Kidney (tissue), 14 donors: ENCODE data around the gene TRAK1. TPM values are rescaled to one million over a fixed set of nuclear protein-coding genes. Genes with fewer than 3 reads are reported as not detected.

Experiments used
- DNase-seq, 5 donors: peaks; one replicate each; pipeline ENCODE4 v3.0.0-alpha.2; 2013 to 2020
- FAIRE-seq: peaks from 2 replicates; lab custom pipeline; 2012; peaks lifted over from hg19 to GRCh38; lab: Jason Lieb, UNC
- H3K27ac ChIP-seq, 2 donors: one replicate each; pipeline ENCODE4 v1.7.0; 2013; ENCODE audit warnings: low read depth in 2 of 2, low read length in 2 of 2, inconsistent platforms in 1 of 2
- H3K27me3 ChIP-seq: one replicate; pipeline ENCODE4 v1.7.1; 2013; ENCODE audit warnings: low read length, inconsistent platforms; ENCODE audit not compliant: control insufficient read depth, insufficient read depth
- H3K36me3 ChIP-seq, 3 donors: one replicate each; pipeline versions ENCODE4 v1.7.0 to v1.7.1; 2013; ENCODE audit warnings: low read length in 3 of 3, control low read depth in 1 of 3, inconsistent platforms in 1 of 3; ENCODE audit not compliant: insufficient read depth in 3 of 3, control insufficient read depth in 2 of 3
- H3K4me1 ChIP-seq, 3 donors: one replicate each; pipeline versions ENCODE4 v1.7.0 to v1.7.1; 2013; ENCODE audit warnings: low read length in 3 of 3, inconsistent platforms in 1 of 3, low read depth in 1 of 3; ENCODE audit not compliant: control insufficient read depth in 2 of 3, insufficient read depth in 2 of 3
- H3K4me3 ChIP-seq, 3 donors: one replicate each; pipeline versions ENCODE4 v1.7.0 to v1.8.1; 2013; ENCODE audit warnings: low read length in 3 of 3, control low read depth in 1 of 3, inconsistent platforms in 1 of 3
- H3K9ac ChIP-seq, 3 donors: one replicate each; pipeline versions ENCODE4 v1.7.0 to v1.7.1; 2013; ENCODE audit warnings: low read length in 3 of 3, control low read depth in 1 of 3, inconsistent platforms in 1 of 3
- H3K9me3 ChIP-seq, 3 donors: one replicate each; pipeline versions ENCODE4 v1.7.0 to v1.7.1; 2013; ENCODE audit warnings: low read length in 3 of 3, control low read depth in 1 of 3, inconsistent platforms in 1 of 3; ENCODE audit not compliant: control insufficient read depth in 2 of 3, insufficient read depth in 1 of 3
- intact Hi-C: fragments of 100-400 bp; cut with DNase I; formaldehyde crosslinking; loops from one replicate; pipeline ENCODE4 v1.11.1; 2022
- polyA plus RNA-seq: library from polyadenylated mRNA; stranded (reverse); fragments of 350-450 nt; fragmentation: Illumina TruSeq; extraction: RNeasy Lipid Tissue Mini Kit (QIAGEN cat#74804); gene quantifications from one replicate; pipeline ENCODE4 v1.2.3, GENCODE V29; 2014; ENCODE audit warnings: low read depth, low replicate concordance; ENCODE audit not compliant: insufficient read depth
- total RNA-seq: library from RNA; stranded (reverse); fragmentation: NEBNext Ultra II Directional; extraction: Animal tissue kit (Norgen Biotek cat#: 25700); gene quantifications from one replicate; pipeline ENCODE4 v1.2.1, GENCODE V29; 2021
- TF ChIP-seq, protein P1 (sequence below): IDR thresholded peaks from 3 replicates; pipeline ENCODE4 v1.5.1; 2012; ENCODE audit warnings: mild to moderate bottlenecking, moderate library complexity, borderline replicate concordance; ENCODE audit not compliant: insufficient read depth; ENCODE audit errors: extremely low read depth
- donor health status: control.
- donor health status: control.
- donor health status: control.
- donor health status: control.
- donor health status: control.
- donor health status: DM: yes; HTN: yes; CAD: no.
- donor health status: Normal renal cell carcinoma (clear cell type).

Gene TRAK1
- total and polyA plus RNA-seq, 2 donors from 2014 or later, result 16.2 to 41.0 TPM

GRCh38 chr3:42209917-42210316 lies 118.8 kb downstream of the TRAK1 start:
- intact Hi-C loops, result no loop called here
- H3K4me3 ChIP-seq, result no peak overlapping the region
- H3K4me1 ChIP-seq, result no peaks in the 10 kb centered on the region
- FAIRE-seq, result no peak
- H3K9ac ChIP-seq, result no peak overlapping the region
- H3K36me3 ChIP-seq, result peaks cover 2 to 27% (median 20%) of the 10 kb centered on the region in 3 donors
- no peak overlapping the region for H3K27ac ChIP-seq
- TF ChIP-seq, protein P1, sequence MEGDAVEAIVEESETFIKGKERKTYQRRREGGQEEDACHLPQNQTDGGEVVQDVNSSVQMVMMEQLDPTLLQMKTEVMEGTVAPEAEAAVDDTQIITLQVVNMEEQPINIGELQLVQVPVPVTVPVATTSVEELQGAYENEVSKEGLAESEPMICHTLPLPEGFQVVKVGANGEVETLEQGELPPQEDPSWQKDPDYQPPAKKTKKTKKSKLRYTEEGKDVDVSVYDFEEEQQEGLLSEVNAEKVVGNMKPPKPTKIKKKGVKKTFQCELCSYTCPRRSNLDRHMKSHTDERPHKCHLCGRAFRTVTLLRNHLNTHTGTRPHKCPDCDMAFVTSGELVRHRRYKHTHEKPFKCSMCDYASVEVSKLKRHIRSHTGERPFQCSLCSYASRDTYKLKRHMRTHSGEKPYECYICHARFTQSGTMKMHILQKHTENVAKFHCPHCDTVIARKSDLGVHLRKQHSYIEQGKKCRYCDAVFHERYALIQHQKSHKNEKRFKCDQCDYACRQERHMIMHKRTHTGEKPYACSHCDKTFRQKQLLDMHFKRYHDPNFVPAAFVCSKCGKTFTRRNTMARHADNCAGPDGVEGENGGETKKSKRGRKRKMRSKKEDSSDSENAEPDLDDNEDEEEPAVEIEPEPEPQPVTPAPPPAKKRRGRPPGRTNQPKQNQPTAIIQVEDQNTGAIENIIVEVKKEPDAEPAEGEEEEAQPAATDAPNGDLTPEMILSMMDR, result no peak
- no peaks in the 10 kb centered on the region for H3K27me3 ChIP-seq
- no peaks in the 10 kb centered on the region for H3K9me3 ChIP-seq
- no peak for DNase-seq

GRCh38 chr3:42210726-42211125 lies 119.6 kb downstream of the TRAK1 start:
- no peak overlapping the region for H3K27ac ChIP-seq
- H3K27me3 ChIP-seq, result no peaks in the 10 kb centered on the region
- H3K4me3 ChIP-seq, result no peak overlapping the region
- H3K36me3 ChIP-seq, result peaks cover 0 to 27% (median 20%) of the 10 kb centered on the region in 3 donors
- DNase-seq (no peak), FAIRE-seq (no peak)
- TF ChIP-seq, protein P1, result no peak
- no peaks in the 10 kb centered on the region for H3K9me3 ChIP-seq
- H3K4me1 ChIP-seq, result no peaks in the 10 kb centered on the region
- H3K9ac ChIP-seq, result no peak overlapping the region
- intact Hi-C loops, result no loop called here

- no peak overlapping the region for H3K27ac ChIP-seq
- TF ChIP-seq, protein P1, result no peak
- H3K9ac ChIP-seq, result no peak overlapping the region
- no peaks in the 10 kb centered on the region for H3K4me1 ChIP-seq
- no peaks in the 10 kb centered on the region for H3K27me3 ChIP-seq
- FAIRE-seq (no peak), DNase-seq (no peak)
- intact Hi-C loops, result no loop called here
- H3K36me3 ChIP-seq, result peaks cover 0 to 28% (median 16%) of the 10 kb centered on the region in 3 donors
- H3K4me3 ChIP-seq, result no peak overlapping the region
- no peaks in the 10 kb centered on the region for H3K9me3 ChIP-seq
Observed at GRCh38 chr3:42213417-42213816, 122.3 kb downstream of the TRAK1 start.

DNA sequence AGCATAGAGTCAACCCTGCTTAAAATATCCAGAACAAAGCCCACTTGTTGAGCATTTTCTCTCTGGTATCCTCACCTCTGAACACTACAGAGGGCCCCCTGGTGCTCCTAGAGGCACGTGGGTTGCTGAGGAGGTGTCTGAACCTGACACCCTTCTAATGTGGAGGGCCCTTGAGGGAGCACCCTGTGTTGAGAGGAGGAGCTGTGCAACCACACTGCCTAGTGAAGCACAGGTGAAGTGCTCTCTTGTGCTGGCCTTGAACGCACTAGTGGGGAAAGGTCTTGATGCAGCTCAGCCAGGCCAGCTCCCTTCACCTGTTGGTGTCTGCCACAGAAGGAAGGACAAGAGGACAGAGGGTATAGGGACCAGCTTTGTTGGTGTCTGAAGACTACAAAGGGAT lies 122.9 kb downstream of the TRAK1 start:
- TF ChIP-seq, protein P1, result no peak

More for the DNA sequence above, 122.9 kb downstream of the TRAK1 start:
- intact Hi-C loops, result no loop called here
- Histone ChIP-seq H3K36me3 (peaks cover 0 to 28% (median 16%) of the 10 kb centered on the region in 3 donors), H3K27ac (no peak overlapping the region), H3K4me3 (no peak overlapping the region), H3K4me1 (no peaks in the 10 kb centered on the region), H3K27me3 (no peaks in the 10 kb centered on the region), H3K9me3 (no peaks in the 10 kb centered on the region), H3K9ac (no peak overlapping the region)
- no peak for DNase-seq
- FAIRE-seq, result no peak
